ENCODE results near the gene CLPTM1. TPM values are rescaled to one million over a fixed set of nuclear protein-coding genes. Genes with fewer than 3 reads are reported as not detected.

Gene CLPTM1
- total and polyA plus RNA-seq, 2 donors from 2014 or later = 107 to 142 TPM

DNA sequence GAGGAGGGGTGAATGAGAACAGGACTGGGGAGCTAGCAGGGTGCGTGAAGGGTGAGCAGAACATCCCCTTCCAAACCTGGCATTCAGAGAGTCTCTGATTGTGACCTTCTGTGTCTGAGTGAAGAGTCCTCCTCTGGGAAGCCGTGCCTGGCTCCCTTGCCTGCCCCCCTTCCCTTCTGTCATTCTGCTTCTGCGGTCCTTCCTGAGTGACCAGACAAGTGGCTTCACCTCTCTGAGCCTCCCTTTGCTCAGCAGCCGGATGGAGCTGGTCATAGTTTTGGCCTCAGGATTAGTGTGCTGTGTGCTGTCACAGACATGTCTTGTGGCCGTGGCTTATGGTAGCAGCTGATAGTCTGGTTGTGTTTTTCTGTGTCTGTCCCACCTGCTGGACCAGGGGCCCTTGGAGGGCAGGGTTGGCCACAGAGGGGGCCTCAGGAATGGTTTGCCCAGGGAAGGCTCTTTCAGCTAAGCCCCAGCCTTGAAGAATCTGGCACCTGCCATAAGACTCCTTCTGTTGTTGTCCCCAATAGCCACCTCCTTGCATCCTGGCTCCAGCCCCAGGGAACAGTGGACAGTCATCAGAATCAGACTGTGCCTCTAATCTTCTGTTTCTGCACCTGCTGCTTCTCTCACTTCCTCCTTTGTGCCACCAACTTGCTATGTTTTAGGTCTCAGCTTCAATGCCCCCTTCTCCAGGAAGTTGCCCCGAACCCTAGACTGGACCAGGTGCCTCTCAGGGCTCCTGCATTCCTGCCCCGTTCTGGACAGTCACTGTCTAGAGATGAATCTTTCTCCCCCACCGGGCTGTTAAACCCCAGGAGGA, 5.9 kb downstream of the CLPTM1 start:
- peaks cover 0 to 20% (median 15%) of the 10 kb centered on the region in 3 donors for H3K4me1 ChIP-seq (ENCODE audit: control insufficient read depth in 2 of 3, insufficient read depth in 2 of 3, low read depth in 1 of 3, low read length in 3 of 3)
- intact Hi-C loops (cut with DNase I) = no loop called here
- no peak overlapping the region for H3K4me3 ChIP-seq (ENCODE audit: low read length in 3 of 3)
- TF ChIP-seq, protein P1, sequence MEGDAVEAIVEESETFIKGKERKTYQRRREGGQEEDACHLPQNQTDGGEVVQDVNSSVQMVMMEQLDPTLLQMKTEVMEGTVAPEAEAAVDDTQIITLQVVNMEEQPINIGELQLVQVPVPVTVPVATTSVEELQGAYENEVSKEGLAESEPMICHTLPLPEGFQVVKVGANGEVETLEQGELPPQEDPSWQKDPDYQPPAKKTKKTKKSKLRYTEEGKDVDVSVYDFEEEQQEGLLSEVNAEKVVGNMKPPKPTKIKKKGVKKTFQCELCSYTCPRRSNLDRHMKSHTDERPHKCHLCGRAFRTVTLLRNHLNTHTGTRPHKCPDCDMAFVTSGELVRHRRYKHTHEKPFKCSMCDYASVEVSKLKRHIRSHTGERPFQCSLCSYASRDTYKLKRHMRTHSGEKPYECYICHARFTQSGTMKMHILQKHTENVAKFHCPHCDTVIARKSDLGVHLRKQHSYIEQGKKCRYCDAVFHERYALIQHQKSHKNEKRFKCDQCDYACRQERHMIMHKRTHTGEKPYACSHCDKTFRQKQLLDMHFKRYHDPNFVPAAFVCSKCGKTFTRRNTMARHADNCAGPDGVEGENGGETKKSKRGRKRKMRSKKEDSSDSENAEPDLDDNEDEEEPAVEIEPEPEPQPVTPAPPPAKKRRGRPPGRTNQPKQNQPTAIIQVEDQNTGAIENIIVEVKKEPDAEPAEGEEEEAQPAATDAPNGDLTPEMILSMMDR (IDR thresholded peaks at IDR 0.05; ENCODE audit: borderline replicate concordance, extremely low read depth, insufficient read depth) = no peak
- DNase-seq (no peak), FAIRE-seq (no peak)
- H3K9me3 ChIP-seq (ENCODE audit: control insufficient read depth in 2 of 3, insufficient read depth in 1 of 3, low read length in 3 of 3) = no peaks in the 10 kb centered on the region
- peaks cover 0 to 18% (median 12%) of the 10 kb centered on the region in 3 donors for H3K36me3 ChIP-seq (ENCODE audit: control insufficient read depth in 2 of 3, insufficient read depth in 3 of 3, low read length in 3 of 3)
- H3K9ac ChIP-seq (ENCODE audit: low read length in 3 of 3) = peak overlapping the region in 1 of 3 donors; percentile 40
- no peaks in the 10 kb centered on the region for H3K27me3 ChIP-seq (ENCODE audit: control insufficient read depth, insufficient read depth, low read length)
- no peak overlapping the region for H3K27ac ChIP-seq (ENCODE audit: low read depth in 2 of 2, low read length in 2 of 2)

DNA sequence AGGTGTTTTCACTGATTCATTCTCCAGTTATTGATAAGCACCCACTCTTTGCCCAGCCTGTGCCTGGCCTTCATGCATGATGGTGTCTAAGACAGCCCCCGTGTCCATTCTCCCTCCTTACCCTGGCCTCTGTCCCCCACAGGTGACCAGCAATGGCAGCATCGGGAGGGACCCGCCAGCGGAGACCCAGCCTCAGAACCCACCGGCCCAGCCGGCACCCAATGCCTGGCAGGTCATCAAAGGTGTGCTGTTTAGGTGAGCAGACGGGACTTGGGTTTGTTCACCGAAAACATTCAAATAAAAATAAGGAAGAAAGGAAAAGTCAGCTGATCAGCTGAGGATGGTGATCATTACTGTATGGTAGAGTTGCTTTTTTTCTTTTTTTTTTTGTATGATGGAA, 6.6 kb downstream of the CLPTM1 start:
- intact Hi-C loops (cut with DNase I) = no loop called here
- Histone ChIP-seq H3K4me3 (ENCODE audit: low read length in 3 of 3) (no peak overlapping the region), H3K4me1 (ENCODE audit: control insufficient read depth in 2 of 3, insufficient read depth in 2 of 3, low read depth in 1 of 3, low read length in 3 of 3) (peaks cover 0 to 14% (median 11%) of the 10 kb centered on the region in 3 donors), H3K9me3 (ENCODE audit: control insufficient read depth in 2 of 3, insufficient read depth in 1 of 3, low read length in 3 of 3) (no peaks in the 10 kb centered on the region), H3K27me3 (ENCODE audit: control insufficient read depth, insufficient read depth, low read length) (no peaks in the 10 kb centered on the region), H3K36me3 (ENCODE audit: control insufficient read depth in 2 of 3, insufficient read depth in 3 of 3, low read length in 3 of 3) (peaks cover 0 to 18% (median 12%) of the 10 kb centered on the region in 3 donors), H3K9ac (ENCODE audit: low read length in 3 of 3) (no peak overlapping the region), H3K27ac (ENCODE audit: low read depth in 2 of 2, low read length in 2 of 2) (no peak overlapping the region)
- TF ChIP-seq, protein P1 (IDR thresholded peaks at IDR 0.05; ENCODE audit: borderline replicate concordance, extremely low read depth, insufficient read depth) = no peak
- no peak for FAIRE-seq
- no peak for DNase-seq

DNA sequence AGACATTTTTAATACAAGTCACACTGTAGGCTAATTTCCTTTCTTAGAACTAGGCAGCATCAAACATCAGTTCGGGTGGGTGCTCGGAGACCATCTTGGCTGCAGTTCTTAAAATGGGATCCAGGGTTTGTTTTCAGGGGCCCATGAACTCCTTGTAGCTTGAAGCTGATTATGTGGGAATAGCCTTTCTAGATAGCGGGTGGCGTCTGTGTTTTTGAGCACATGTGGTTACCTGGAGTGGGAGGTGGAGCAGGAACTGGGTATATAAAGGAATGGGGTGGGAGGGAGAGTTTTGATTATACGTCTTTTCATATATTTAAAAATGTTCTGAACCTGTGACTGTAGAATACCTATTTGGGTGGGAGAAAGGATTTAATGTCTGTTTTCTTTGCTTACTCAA, 12.9 kb downstream of the CLPTM1 start:
- intact Hi-C loops (cut with DNase I) = no loop called here
- Histone ChIP-seq H3K36me3 (ENCODE audit: control insufficient read depth in 2 of 3, insufficient read depth in 3 of 3, low read length in 3 of 3) (peaks cover 2 to 12% (median 10%) of the 10 kb centered on the region in 3 donors), H3K9me3 (ENCODE audit: control insufficient read depth in 2 of 3, insufficient read depth in 1 of 3, low read length in 3 of 3) (no peaks in the 10 kb centered on the region), H3K4me3 (ENCODE audit: low read length in 3 of 3) (no peak overlapping the region), H3K27ac (ENCODE audit: low read depth in 2 of 2, low read length in 2 of 2) (no peak overlapping the region), H3K27me3 (ENCODE audit: control insufficient read depth, insufficient read depth, low read length) (no peaks in the 10 kb centered on the region), H3K9ac (ENCODE audit: low read length in 3 of 3) (no peak overlapping the region), H3K4me1 (ENCODE audit: control insufficient read depth in 2 of 3, insufficient read depth in 2 of 3, low read depth in 1 of 3, low read length in 3 of 3) (no peaks in the 10 kb centered on the region)
- FAIRE-seq (no peak), DNase-seq (peak in 1 of 5 donors; percentile 2)
- TF ChIP-seq, protein P1 (IDR thresholded peaks at IDR 0.05; ENCODE audit: borderline replicate concordance, extremely low read depth, insufficient read depth) = no peak

All from kidney (tissue), 14 donors.